Measurements from ENCODE around the gene DMBT1. TPM values are rescaled to one million over a fixed set of nuclear protein-coding genes. Genes with fewer than 3 reads are reported as not detected.

The DMBT1 gene
- total RNA-seq, 1 donor from 2014 or later: not detected

- Histone ChIP-seq H3K4me1 (ENCODE audit: control insufficient read depth in 3 of 3, insufficient read depth in 3 of 3, low read length in 3 of 3) (peaks cover 0 to 2% (median 0%) of the 10 kb centered on the region in 3 donors), H3K27ac (ENCODE audit: low read depth, low read length) (no peak overlapping the region), H3K9ac (ENCODE audit: low read depth in 1 of 3, low read length in 3 of 3) (no peak overlapping the region), H3K27me3 (ENCODE audit: control insufficient read depth in 3 of 3, insufficient read depth in 3 of 3, low read length in 3 of 3) (peaks cover 14 to 25% (median 22%) of the 10 kb centered on the region in 3 donors), H3K9me3 (ENCODE audit: control insufficient read depth in 3 of 3, low read length in 3 of 3) (no peaks in the 10 kb centered on the region), H3K36me3 (ENCODE audit: control insufficient read depth in 3 of 3, insufficient read depth in 3 of 3, low read length in 3 of 3) (no peaks in the 10 kb centered on the region), H3K4me3 (ENCODE audit: low read length in 3 of 3) (no peak overlapping the region)
Measured at GRCh38 chr10:122650331-122650730, 89.8 kb downstream of the DMBT1 start.

GRCh38 chr10:122655524-122656307 lies 95.2 kb downstream of the DMBT1 start:
- no peaks in the 10 kb centered on the region for H3K4me1 ChIP-seq (ENCODE audit: control insufficient read depth in 3 of 3, insufficient read depth in 3 of 3, low read length in 3 of 3)
- H3K36me3 ChIP-seq (ENCODE audit: control insufficient read depth in 3 of 3, insufficient read depth in 3 of 3, low read length in 3 of 3): no peaks in the 10 kb centered on the region
- H3K9ac ChIP-seq (ENCODE audit: low read depth in 1 of 3, low read length in 3 of 3): no peak overlapping the region
- no peak overlapping the region for H3K27ac ChIP-seq (ENCODE audit: low read depth, low read length)
- peaks cover 2 to 8% (median 6%) of the 10 kb centered on the region in 3 donors for H3K27me3 ChIP-seq (ENCODE audit: control insufficient read depth in 3 of 3, insufficient read depth in 3 of 3, low read length in 3 of 3)
- H3K4me3 ChIP-seq (ENCODE audit: low read length in 3 of 3): no peak overlapping the region
- H3K9me3 ChIP-seq (ENCODE audit: control insufficient read depth in 3 of 3, low read length in 3 of 3): no peaks in the 10 kb centered on the region

- Histone ChIP-seq H3K27me3 (ENCODE audit: control insufficient read depth in 3 of 3, insufficient read depth in 3 of 3, low read length in 3 of 3) (peaks cover 0 to 5% (median 4%) of the 10 kb centered on the region in 3 donors), H3K36me3 (ENCODE audit: control insufficient read depth in 3 of 3, insufficient read depth in 3 of 3, low read length in 3 of 3) (no peaks in the 10 kb centered on the region), H3K9ac (ENCODE audit: low read depth in 1 of 3, low read length in 3 of 3) (no peak overlapping the region), H3K4me3 (ENCODE audit: low read length in 3 of 3) (no peak overlapping the region), H3K4me1 (ENCODE audit: control insufficient read depth in 3 of 3, insufficient read depth in 3 of 3, low read length in 3 of 3) (no peaks in the 10 kb centered on the region), H3K9me3 (ENCODE audit: control insufficient read depth in 3 of 3, low read length in 3 of 3) (no peaks in the 10 kb centered on the region), H3K27ac (ENCODE audit: low read depth, low read length) (no peak overlapping the region)
Measured at GRCh38 chr10:122656308-122656705, 95.8 kb downstream of the DMBT1 start.

GRCh38 chr10:122656741-122657140 lies 96.2 kb downstream of the DMBT1 start:
- no peak overlapping the region for H3K27ac ChIP-seq (ENCODE audit: low read depth, low read length)
- H3K4me1 ChIP-seq (ENCODE audit: control insufficient read depth in 3 of 3, insufficient read depth in 3 of 3, low read length in 3 of 3): no peaks in the 10 kb centered on the region
- H3K9ac ChIP-seq (ENCODE audit: low read depth in 1 of 3, low read length in 3 of 3): no peak overlapping the region
- no peak overlapping the region for H3K4me3 ChIP-seq (ENCODE audit: low read length in 3 of 3)
- no peaks in the 10 kb centered on the region for H3K9me3 ChIP-seq (ENCODE audit: control insufficient read depth in 3 of 3, low read length in 3 of 3)
- H3K36me3 ChIP-seq (ENCODE audit: control insufficient read depth in 3 of 3, insufficient read depth in 3 of 3, low read length in 3 of 3): no peaks in the 10 kb centered on the region
- peaks cover 0 to 5% (median 4%) of the 10 kb centered on the region in 3 donors for H3K27me3 ChIP-seq (ENCODE audit: control insufficient read depth in 3 of 3, insufficient read depth in 3 of 3, low read length in 3 of 3)

GRCh38 chr10:122657255-122657654 lies 96.7 kb downstream of the DMBT1 start:
- Histone ChIP-seq H3K36me3 (ENCODE audit: control insufficient read depth in 3 of 3, insufficient read depth in 3 of 3, low read length in 3 of 3) (no peaks in the 10 kb centered on the region), H3K27me3 (ENCODE audit: control insufficient read depth in 3 of 3, insufficient read depth in 3 of 3, low read length in 3 of 3) (peaks cover 0 to 5% (median 4%) of the 10 kb centered on the region in 3 donors), H3K9ac (ENCODE audit: low read depth in 1 of 3, low read length in 3 of 3) (no peak overlapping the region), H3K9me3 (ENCODE audit: control insufficient read depth in 3 of 3, low read length in 3 of 3) (no peaks in the 10 kb centered on the region), H3K4me1 (ENCODE audit: control insufficient read depth in 3 of 3, insufficient read depth in 3 of 3, low read length in 3 of 3) (no peaks in the 10 kb centered on the region), H3K27ac (ENCODE audit: low read depth, low read length) (no peak overlapping the region), H3K4me3 (ENCODE audit: low read length in 3 of 3) (no peak overlapping the region)

- no peaks in the 10 kb centered on the region for H3K4me1 ChIP-seq (ENCODE audit: control insufficient read depth in 3 of 3, insufficient read depth in 3 of 3, low read length in 3 of 3)
Measured at GRCh38 chr10:122657729-122658128, 97.2 kb downstream of the DMBT1 start.

GRCh38 chr10:122658356-122659049 lies 97.9 kb downstream of the DMBT1 start:
- H3K9ac ChIP-seq (ENCODE audit: low read depth in 1 of 3, low read length in 3 of 3): no peak overlapping the region
- H3K27ac ChIP-seq (ENCODE audit: low read depth, low read length): no peak overlapping the region
- H3K4me3 ChIP-seq (ENCODE audit: low read length in 3 of 3): no peak overlapping the region
- peaks cover 0 to 4% (median 3%) of the 10 kb centered on the region in 3 donors for H3K27me3 ChIP-seq (ENCODE audit: control insufficient read depth in 3 of 3, insufficient read depth in 3 of 3, low read length in 3 of 3)
- no peaks in the 10 kb centered on the region for H3K4me1 ChIP-seq (ENCODE audit: control insufficient read depth in 3 of 3, insufficient read depth in 3 of 3, low read length in 3 of 3)
- H3K9me3 ChIP-seq (ENCODE audit: control insufficient read depth in 3 of 3, low read length in 3 of 3): no peaks in the 10 kb centered on the region
- no peaks in the 10 kb centered on the region for H3K36me3 ChIP-seq (ENCODE audit: control insufficient read depth in 3 of 3, insufficient read depth in 3 of 3, low read length in 3 of 3)

More at GRCh38 chr10:122657729-122658128, 97.2 kb downstream of the DMBT1 start:
- Histone ChIP-seq H3K4me3 (ENCODE audit: low read length in 3 of 3) (no peak overlapping the region), H3K27me3 (ENCODE audit: control insufficient read depth in 3 of 3, insufficient read depth in 3 of 3, low read length in 3 of 3) (peaks cover 0 to 4% (median 2%) of the 10 kb centered on the region in 3 donors), H3K9me3 (ENCODE audit: control insufficient read depth in 3 of 3, low read length in 3 of 3) (no peaks in the 10 kb centered on the region), H3K36me3 (ENCODE audit: control insufficient read depth in 3 of 3, insufficient read depth in 3 of 3, low read length in 3 of 3) (no peaks in the 10 kb centered on the region), H3K9ac (ENCODE audit: low read depth in 1 of 3, low read length in 3 of 3) (no peak overlapping the region), H3K27ac (ENCODE audit: low read depth, low read length) (no peak overlapping the region)

- Histone ChIP-seq H3K4me3 (ENCODE audit: low read length in 3 of 3) (no peak overlapping the region), H3K9ac (ENCODE audit: low read depth in 1 of 3, low read length in 3 of 3) (no peak overlapping the region), H3K36me3 (ENCODE audit: control insufficient read depth in 3 of 3, insufficient read depth in 3 of 3, low read length in 3 of 3) (no peaks in the 10 kb centered on the region), H3K27me3 (ENCODE audit: control insufficient read depth in 3 of 3, insufficient read depth in 3 of 3, low read length in 3 of 3) (peaks cover 0 to 5% (median 4%) of the 10 kb centered on the region in 3 donors), H3K9me3 (ENCODE audit: control insufficient read depth in 3 of 3, low read length in 3 of 3) (no peaks in the 10 kb centered on the region), H3K4me1 (ENCODE audit: control insufficient read depth in 3 of 3, insufficient read depth in 3 of 3, low read length in 3 of 3) (no peaks in the 10 kb centered on the region), H3K27ac (ENCODE audit: low read depth, low read length) (no peak overlapping the region)
Measured at GRCh38 chr10:122659126-122659525, 98.6 kb downstream of the DMBT1 start.

GRCh38 chr10:122659651-122660050 lies 99.1 kb downstream of the DMBT1 start:
- H3K27ac ChIP-seq (ENCODE audit: low read depth, low read length): no peak overlapping the region
- H3K36me3 ChIP-seq (ENCODE audit: control insufficient read depth in 3 of 3, insufficient read depth in 3 of 3, low read length in 3 of 3): no peaks in the 10 kb centered on the region
- no peak overlapping the region for H3K9ac ChIP-seq (ENCODE audit: low read depth in 1 of 3, low read length in 3 of 3)
- no peaks in the 10 kb centered on the region for H3K4me1 ChIP-seq (ENCODE audit: control insufficient read depth in 3 of 3, insufficient read depth in 3 of 3, low read length in 3 of 3)
- no peaks in the 10 kb centered on the region for H3K9me3 ChIP-seq (ENCODE audit: control insufficient read depth in 3 of 3, low read length in 3 of 3)
- H3K27me3 ChIP-seq (ENCODE audit: control insufficient read depth in 3 of 3, insufficient read depth in 3 of 3, low read length in 3 of 3): peaks cover 0 to 8% (median 7%) of the 10 kb centered on the region in 3 donors
- no peak overlapping the region for H3K4me3 ChIP-seq (ENCODE audit: low read length in 3 of 3)

GRCh38 chr10:122660696-122661095 lies 100.1 kb downstream of the DMBT1 start:
- H3K36me3 ChIP-seq (ENCODE audit: control insufficient read depth in 3 of 3, insufficient read depth in 3 of 3, low read length in 3 of 3): no peaks in the 10 kb centered on the region
- no peak overlapping the region for H3K27ac ChIP-seq (ENCODE audit: low read depth, low read length)
- no peaks in the 10 kb centered on the region for H3K9me3 ChIP-seq (ENCODE audit: control insufficient read depth in 3 of 3, low read length in 3 of 3)
- no peak overlapping the region for H3K9ac ChIP-seq (ENCODE audit: low read depth in 1 of 3, low read length in 3 of 3)
- H3K4me1 ChIP-seq (ENCODE audit: control insufficient read depth in 3 of 3, insufficient read depth in 3 of 3, low read length in 3 of 3): no peaks in the 10 kb centered on the region
- peaks cover 0 to 15% (median 6%) of the 10 kb centered on the region in 3 donors for H3K27me3 ChIP-seq (ENCODE audit: control insufficient read depth in 3 of 3, insufficient read depth in 3 of 3, low read length in 3 of 3)
- H3K4me3 ChIP-seq (ENCODE audit: low read length in 3 of 3): no peak overlapping the region
